H1 (cell line): ENCODE measurements around the gene KMT5B. TPM values are rescaled to one million over a fixed set of nuclear protein-coding genes. Genes with fewer than 3 reads are reported as not detected.

Experiments used
- ASH2L ChIP-seq: fragments of 200-600, 300-600 bp; sonication (generic); IDR thresholded peaks from one replicate; pipeline ENCODE4 v1.7.1; 2017; ENCODE audit warnings: low read length
- CHD1 ChIP-seq: IDR thresholded peaks from 2 replicates; pipeline ENCODE4 v1.6.1; 2012; ENCODE audit warnings: low read depth, low read length, improper control_type of control experiment
- CTBP2 ChIP-seq: IDR thresholded peaks from 2 replicates; pipeline ENCODE4 v1.7.0; 2011; ENCODE audit warnings: borderline replicate concordance, mild to moderate bottlenecking, moderate library complexity, mixed read lengths, low read length; ENCODE audit not compliant: insufficient read depth, insufficient read length
- JUN ChIP-seq: IDR thresholded peaks from 2 replicates; pipeline ENCODE4 v1.6.1; 2011; ENCODE audit warnings: low read depth, mild to moderate bottlenecking, improper control_type of control experiment, low read length
- KDM1A ChIP-seq: fragments of 200-600, 300-600 bp; sonication (generic); IDR thresholded peaks from 2 replicates; pipeline ENCODE4 v1.7.1; 2016; ENCODE audit warnings: mild to moderate bottlenecking, low read length, borderline replicate concordance
- POLR2A ChIP-seq, 2 experiments: IDR thresholded peaks; 1 replicate in 1 of 2; 2 replicates in 1 of 2; pipeline ENCODE4 v1.6.1; 2011; ENCODE audit warnings: low read depth in 2 of 2, low read length in 2 of 2, mild to moderate bottlenecking in 2 of 2; ENCODE audit errors: control extremely low read depth in 1 of 2
- POU5F1 ChIP-seq: IDR thresholded peaks from 2 replicates; pipeline ENCODE4 v1.6.1; 2011; ENCODE audit warnings: low read depth, mild to moderate bottlenecking, low read length, moderate library complexity
- RXRA ChIP-seq: IDR thresholded peaks from 2 replicates; pipeline ENCODE4 v1.6.1; 2011; ENCODE audit warnings: low read depth, mild to moderate bottlenecking, low read length, moderate library complexity; ENCODE audit not compliant: insufficient read depth
- SP2 ChIP-seq: IDR thresholded peaks from 2 replicates; pipeline ENCODE4 v1.6.1; 2012; ENCODE audit warnings: mild to moderate bottlenecking, low read length, inconsistent platforms
- SUZ12 ChIP-seq: fragments of 200-600 bp; sonication (generic); IDR thresholded peaks from 2 replicates; pipeline ENCODE4 v1.6.1; 2012; ENCODE audit warnings: mild to moderate bottlenecking, inconsistent platforms, low read length, moderate library complexity, mixed read lengths
- polyA plus RNA-seq, 7 experiments: library from polyadenylated mRNA; depleted of rRNA in 3 of 7; stranded (reverse) in 5 of 7; unstranded in 2 of 7; fragments of >200 nt in 5 of 7; fragments of 200-250 nt in 2 of 7; gene quantifications; 1 replicate in 5 of 7; 2 replicates in 1 of 7; 4 replicates in 1 of 7; pipeline versions ENCODE4 v1.2.1 to v1.2.3, GENCODE V29; 2011 to 2013; ENCODE audit warnings: missing spikeins in 2 of 7, mixed read lengths in 2 of 7
- total RNA-seq: library from RNA; stranded (reverse); fragmentation: NEBNext Ultra II Directional; extraction: Animal tissue kit (Norgen Biotek cat#: 25700); gene quantifications from 2 replicates; pipeline ENCODE4 v1.2.1, GENCODE V29; 2021
- TF ChIP-seq, protein P1 (sequence below): fragments of 300-600 bp; sonication (generic); IDR thresholded peaks from 2 replicates; pipeline ENCODE4 v1.7.1; 2012; ENCODE audit warnings: low read length, moderate library complexity, mild to moderate bottlenecking, inconsistent platforms; ENCODE audit not compliant: insufficient replicate concordance
- TF ChIP-seq, protein P2 (sequence below): IDR thresholded peaks from 2 replicates; pipeline ENCODE4 v1.6.1; 2011; ENCODE audit warnings: low read depth, mild to moderate bottlenecking, low read length; ENCODE audit not compliant: insufficient read depth

The KMT5B gene
- total and polyA plus RNA-seq, 2 of the 8 experiments (the other 6 are each of a cell fraction or from before 2014, with no cell fraction given), result 11.0 to 40.8 TPM

GRCh38 chr11:68137833-68138232 lies 75.3 kb downstream of the KMT5B start (continued):
- TF ChIP-seq, protein P1, sequence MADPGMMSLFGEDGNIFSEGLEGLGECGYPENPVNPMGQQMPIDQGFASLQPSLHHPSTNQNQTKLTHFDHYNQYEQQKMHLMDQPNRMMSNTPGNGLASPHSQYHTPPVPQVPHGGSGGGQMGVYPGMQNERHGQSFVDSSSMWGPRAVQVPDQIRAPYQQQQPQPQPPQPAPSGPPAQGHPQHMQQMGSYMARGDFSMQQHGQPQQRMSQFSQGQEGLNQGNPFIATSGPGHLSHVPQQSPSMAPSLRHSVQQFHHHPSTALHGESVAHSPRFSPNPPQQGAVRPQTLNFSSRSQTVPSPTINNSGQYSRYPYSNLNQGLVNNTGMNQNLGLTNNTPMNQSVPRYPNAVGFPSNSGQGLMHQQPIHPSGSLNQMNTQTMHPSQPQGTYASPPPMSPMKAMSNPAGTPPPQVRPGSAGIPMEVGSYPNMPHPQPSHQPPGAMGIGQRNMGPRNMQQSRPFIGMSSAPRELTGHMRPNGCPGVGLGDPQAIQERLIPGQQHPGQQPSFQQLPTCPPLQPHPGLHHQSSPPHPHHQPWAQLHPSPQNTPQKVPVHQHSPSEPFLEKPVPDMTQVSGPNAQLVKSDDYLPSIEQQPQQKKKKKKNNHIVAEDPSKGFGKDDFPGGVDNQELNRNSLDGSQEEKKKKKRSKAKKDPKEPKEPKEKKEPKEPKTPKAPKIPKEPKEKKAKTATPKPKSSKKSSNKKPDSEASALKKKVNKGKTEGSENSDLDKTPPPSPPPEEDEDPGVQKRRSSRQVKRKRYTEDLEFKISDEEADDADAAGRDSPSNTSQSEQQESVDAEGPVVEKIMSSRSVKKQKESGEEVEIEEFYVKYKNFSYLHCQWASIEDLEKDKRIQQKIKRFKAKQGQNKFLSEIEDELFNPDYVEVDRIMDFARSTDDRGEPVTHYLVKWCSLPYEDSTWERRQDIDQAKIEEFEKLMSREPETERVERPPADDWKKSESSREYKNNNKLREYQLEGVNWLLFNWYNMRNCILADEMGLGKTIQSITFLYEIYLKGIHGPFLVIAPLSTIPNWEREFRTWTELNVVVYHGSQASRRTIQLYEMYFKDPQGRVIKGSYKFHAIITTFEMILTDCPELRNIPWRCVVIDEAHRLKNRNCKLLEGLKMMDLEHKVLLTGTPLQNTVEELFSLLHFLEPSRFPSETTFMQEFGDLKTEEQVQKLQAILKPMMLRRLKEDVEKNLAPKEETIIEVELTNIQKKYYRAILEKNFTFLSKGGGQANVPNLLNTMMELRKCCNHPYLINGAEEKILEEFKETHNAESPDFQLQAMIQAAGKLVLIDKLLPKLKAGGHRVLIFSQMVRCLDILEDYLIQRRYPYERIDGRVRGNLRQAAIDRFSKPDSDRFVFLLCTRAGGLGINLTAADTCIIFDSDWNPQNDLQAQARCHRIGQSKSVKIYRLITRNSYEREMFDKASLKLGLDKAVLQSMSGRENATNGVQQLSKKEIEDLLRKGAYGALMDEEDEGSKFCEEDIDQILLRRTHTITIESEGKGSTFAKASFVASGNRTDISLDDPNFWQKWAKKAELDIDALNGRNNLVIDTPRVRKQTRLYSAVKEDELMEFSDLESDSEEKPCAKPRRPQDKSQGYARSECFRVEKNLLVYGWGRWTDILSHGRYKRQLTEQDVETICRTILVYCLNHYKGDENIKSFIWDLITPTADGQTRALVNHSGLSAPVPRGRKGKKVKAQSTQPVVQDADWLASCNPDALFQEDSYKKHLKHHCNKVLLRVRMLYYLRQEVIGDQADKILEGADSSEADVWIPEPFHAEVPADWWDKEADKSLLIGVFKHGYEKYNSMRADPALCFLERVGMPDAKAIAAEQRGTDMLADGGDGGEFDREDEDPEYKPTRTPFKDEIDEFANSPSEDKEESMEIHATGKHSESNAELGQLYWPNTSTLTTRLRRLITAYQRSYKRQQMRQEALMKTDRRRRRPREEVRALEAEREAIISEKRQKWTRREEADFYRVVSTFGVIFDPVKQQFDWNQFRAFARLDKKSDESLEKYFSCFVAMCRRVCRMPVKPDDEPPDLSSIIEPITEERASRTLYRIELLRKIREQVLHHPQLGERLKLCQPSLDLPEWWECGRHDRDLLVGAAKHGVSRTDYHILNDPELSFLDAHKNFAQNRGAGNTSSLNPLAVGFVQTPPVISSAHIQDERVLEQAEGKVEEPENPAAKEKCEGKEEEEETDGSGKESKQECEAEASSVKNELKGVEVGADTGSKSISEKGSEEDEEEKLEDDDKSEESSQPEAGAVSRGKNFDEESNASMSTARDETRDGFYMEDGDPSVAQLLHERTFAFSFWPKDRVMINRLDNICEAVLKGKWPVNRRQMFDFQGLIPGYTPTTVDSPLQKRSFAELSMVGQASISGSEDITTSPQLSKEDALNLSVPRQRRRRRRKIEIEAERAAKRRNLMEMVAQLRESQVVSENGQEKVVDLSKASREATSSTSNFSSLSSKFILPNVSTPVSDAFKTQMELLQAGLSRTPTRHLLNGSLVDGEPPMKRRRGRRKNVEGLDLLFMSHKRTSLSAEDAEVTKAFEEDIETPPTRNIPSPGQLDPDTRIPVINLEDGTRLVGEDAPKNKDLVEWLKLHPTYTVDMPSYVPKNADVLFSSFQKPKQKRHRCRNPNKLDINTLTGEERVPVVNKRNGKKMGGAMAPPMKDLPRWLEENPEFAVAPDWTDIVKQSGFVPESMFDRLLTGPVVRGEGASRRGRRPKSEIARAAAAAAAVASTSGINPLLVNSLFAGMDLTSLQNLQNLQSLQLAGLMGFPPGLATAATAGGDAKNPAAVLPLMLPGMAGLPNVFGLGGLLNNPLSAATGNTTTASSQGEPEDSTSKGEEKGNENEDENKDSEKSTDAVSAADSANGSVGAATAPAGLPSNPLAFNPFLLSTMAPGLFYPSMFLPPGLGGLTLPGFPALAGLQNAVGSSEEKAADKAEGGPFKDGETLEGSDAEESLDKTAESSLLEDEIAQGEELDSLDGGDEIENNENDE, result no peak
- no peak for TF ChIP-seq POU5F1
- TF ChIP-seq CHD1, result no peak
- TF ChIP-seq, protein P2, sequence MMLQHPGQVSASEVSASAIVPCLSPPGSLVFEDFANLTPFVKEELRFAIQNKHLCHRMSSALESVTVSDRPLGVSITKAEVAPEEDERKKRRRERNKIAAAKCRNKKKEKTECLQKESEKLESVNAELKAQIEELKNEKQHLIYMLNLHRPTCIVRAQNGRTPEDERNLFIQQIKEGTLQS, result no peak
- TF ChIP-seq RXRA, result no peak
- no peak for TF ChIP-seq SUZ12
- no peak for TF ChIP-seq CTBP2
- TF ChIP-seq ASH2L, result no peak
- no peak for TF ChIP-seq SP2
- no peak for TF ChIP-seq JUN
- TF ChIP-seq KDM1A, result no peak
- no peak for TF ChIP-seq POLR2A (IDR thresholded peaks at IDR 0.05; ENCODE audit: control extremely low read depth in 1 of 2, low read depth in 2 of 2, low read length in 2 of 2)
